ENCODE data around the gene SMAD7. TPM values are rescaled to one million over a fixed set of nuclear protein-coding genes. Genes with fewer than 3 reads are reported as not detected.
A peak's percentile ranks its signal among the peaks of the same experiment; 100 is the strongest.

The SMAD7 gene
- total RNA-seq, 1 experiment from 2014 or later: 12.3 TPM

DNA sequence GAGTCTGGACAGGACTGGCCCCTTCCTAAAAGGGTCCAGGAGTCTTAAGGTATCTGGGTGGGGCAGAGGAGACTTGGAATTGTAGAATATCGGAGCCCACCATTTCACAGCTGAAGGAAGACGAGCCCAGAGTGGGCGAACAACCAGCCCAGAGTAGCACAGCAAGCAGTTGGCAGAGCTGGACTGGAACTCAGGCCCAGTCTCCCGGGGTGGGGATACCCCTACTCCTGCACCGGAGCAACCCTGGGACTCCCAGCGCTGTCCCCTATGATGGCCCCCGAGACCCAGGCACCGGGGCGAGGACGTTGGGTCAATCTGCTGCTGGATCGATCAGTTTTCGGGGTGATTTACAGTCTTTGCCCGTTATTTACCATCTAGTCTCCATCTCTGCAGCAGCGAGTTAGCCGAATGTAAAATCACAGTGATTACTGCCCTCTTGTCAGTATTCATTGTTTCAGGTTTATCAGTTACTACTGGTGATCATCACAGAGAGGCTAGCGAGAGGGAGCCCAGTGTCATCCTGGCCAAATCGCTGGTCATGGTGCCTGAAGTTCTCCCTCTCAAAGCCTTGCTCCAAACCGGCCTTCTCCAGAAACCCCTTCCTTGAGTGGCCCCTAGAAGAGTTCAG lies 75.3 kb downstream of the SMAD7 start:
- intact Hi-C loops (cut with micrococcal nuclease): no loop called here
- no peaks in the 10 kb centered on the region for H3K27me3 Mint-ChIP-seq (ENCODE audit: insufficient read depth, unreplicated experiment)
- peaks cover 21% of the 10 kb centered on the region for H3K4me1 Mint-ChIP-seq (ENCODE audit: insufficient read depth, unreplicated experiment)
- no peaks in the 10 kb centered on the region for H3K36me3 Mint-ChIP-seq (ENCODE audit: insufficient read depth, unreplicated experiment)
- no TSS peak for BruUV-seq (replicated peaks)
- no peak for DNase-seq (ENCODE audit: unreplicated experiment)
- no peak overlapping the region for H3K4me3 Mint-ChIP-seq (ENCODE audit: unreplicated experiment)
- CTCF ChIA-PET: interaction anchor here (0.5 to 0.8 kb wide), 3 partner anchors 128 to 431 kb away, joined by 3 read pairs; no protein-coding TSS in a partner anchor
- POLR2A ChIA-PET: no interaction called here
- no peak overlapping the region for H3K27ac Mint-ChIP-seq (ENCODE audit: low read depth, unreplicated experiment)
- TF ChIP-seq, protein P1, sequence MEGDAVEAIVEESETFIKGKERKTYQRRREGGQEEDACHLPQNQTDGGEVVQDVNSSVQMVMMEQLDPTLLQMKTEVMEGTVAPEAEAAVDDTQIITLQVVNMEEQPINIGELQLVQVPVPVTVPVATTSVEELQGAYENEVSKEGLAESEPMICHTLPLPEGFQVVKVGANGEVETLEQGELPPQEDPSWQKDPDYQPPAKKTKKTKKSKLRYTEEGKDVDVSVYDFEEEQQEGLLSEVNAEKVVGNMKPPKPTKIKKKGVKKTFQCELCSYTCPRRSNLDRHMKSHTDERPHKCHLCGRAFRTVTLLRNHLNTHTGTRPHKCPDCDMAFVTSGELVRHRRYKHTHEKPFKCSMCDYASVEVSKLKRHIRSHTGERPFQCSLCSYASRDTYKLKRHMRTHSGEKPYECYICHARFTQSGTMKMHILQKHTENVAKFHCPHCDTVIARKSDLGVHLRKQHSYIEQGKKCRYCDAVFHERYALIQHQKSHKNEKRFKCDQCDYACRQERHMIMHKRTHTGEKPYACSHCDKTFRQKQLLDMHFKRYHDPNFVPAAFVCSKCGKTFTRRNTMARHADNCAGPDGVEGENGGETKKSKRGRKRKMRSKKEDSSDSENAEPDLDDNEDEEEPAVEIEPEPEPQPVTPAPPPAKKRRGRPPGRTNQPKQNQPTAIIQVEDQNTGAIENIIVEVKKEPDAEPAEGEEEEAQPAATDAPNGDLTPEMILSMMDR (IDR thresholded peaks at IDR 0.05; ENCODE audit: unreplicated experiment): no peak
- H3K9me3 Mint-ChIP-seq (ENCODE audit: unreplicated experiment): no peaks in the 10 kb centered on the region

DNA sequence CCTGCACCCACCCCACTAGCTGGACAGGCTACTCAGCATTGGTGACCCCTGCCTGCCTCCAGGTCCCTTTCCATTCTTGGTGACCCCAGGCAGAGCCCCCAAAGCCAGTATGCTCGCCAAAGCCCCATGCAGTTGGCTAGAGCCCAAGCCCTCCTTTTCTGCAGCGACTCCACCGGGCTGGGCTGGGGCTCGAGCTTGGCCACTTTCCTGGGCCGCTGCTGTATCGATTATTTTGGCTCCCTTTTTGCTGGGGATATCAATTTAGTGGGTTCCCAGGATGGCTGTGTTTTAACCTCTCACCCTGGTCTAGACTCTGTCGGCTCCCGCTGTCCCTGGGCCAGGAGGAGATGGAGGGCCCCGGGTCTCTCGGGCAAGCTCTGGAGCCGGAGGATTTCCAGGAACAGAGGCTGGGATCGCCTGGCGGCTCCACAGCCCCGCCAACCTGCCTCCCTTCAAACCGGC lies 76.0 kb downstream of the SMAD7 start:
- Mint-ChIP-seq H3K27me3 (ENCODE audit: insufficient read depth, unreplicated experiment) (no peaks in the 10 kb centered on the region), H3K9me3 (ENCODE audit: unreplicated experiment) (no peaks in the 10 kb centered on the region), H3K4me3 (ENCODE audit: unreplicated experiment) (no peak overlapping the region), H3K36me3 (ENCODE audit: insufficient read depth, unreplicated experiment) (no peaks in the 10 kb centered on the region), H3K4me1 (ENCODE audit: insufficient read depth, unreplicated experiment) (peaks cover 21% of the 10 kb centered on the region), H3K27ac (ENCODE audit: low read depth, unreplicated experiment) (no peak overlapping the region)
- TF ChIP-seq, protein P1 (IDR thresholded peaks at IDR 0.05; ENCODE audit: unreplicated experiment): no peak
- intact Hi-C loops (cut with micrococcal nuclease): no loop called here
- ChIA-PET POLR2A (no interaction called here), CTCF (interaction anchor here (0.8 kb wide), 1 partner anchor 167 kb away, joined by 3 read pairs; no protein-coding TSS in a partner anchor)
- BruUV-seq (replicated peaks): no TSS peak
- DNase-seq (ENCODE audit: unreplicated experiment): no peak

DNA sequence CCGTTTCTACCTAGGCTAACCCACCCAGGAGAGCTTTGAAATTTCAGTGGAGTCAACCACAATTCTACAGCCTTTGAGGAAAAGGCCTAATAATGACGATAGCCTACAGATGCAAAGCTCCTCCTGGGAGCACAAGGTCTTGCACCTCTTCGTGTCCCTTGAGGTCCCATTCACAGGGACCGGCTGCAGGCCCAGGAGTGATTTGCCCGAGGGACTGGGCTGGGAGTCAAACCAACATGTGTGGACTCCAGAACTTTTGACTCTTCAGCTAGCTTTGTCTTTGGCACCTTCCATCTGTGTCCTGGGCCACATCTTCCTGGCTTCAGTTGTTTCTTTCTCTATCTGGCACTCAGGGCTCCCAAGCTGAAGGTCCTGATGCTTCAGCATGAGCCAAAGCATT lies 76.5 kb downstream of the SMAD7 start:
- ChIA-PET POLR2A (interaction anchor here (1.5 kb wide), 1 partner anchor 77 kb away, joined by 4 read pairs; no protein-coding TSS in a partner anchor), CTCF (interaction anchor here (0.8 kb wide), 1 partner anchor 167 kb away, joined by 3 read pairs; no protein-coding TSS in a partner anchor)
- peaks cover 21% of the 10 kb centered on the region for H3K4me1 Mint-ChIP-seq (ENCODE audit: insufficient read depth, unreplicated experiment)
- no peaks in the 10 kb centered on the region for H3K36me3 Mint-ChIP-seq (ENCODE audit: insufficient read depth, unreplicated experiment)
- intact Hi-C loops (cut with micrococcal nuclease): no loop called here
- no peak overlapping the region for H3K27ac Mint-ChIP-seq (ENCODE audit: low read depth, unreplicated experiment)
- H3K9me3 Mint-ChIP-seq (ENCODE audit: unreplicated experiment): no peaks in the 10 kb centered on the region
- no peak overlapping the region for H3K4me3 Mint-ChIP-seq (ENCODE audit: unreplicated experiment)
- TF ChIP-seq, protein P1 (IDR thresholded peaks at IDR 0.05; ENCODE audit: unreplicated experiment): no peak
- no peaks in the 10 kb centered on the region for H3K27me3 Mint-ChIP-seq (ENCODE audit: insufficient read depth, unreplicated experiment)
- DNase-seq (ENCODE audit: unreplicated experiment): no peak
- no TSS peak for BruUV-seq (replicated peaks)

DNA sequence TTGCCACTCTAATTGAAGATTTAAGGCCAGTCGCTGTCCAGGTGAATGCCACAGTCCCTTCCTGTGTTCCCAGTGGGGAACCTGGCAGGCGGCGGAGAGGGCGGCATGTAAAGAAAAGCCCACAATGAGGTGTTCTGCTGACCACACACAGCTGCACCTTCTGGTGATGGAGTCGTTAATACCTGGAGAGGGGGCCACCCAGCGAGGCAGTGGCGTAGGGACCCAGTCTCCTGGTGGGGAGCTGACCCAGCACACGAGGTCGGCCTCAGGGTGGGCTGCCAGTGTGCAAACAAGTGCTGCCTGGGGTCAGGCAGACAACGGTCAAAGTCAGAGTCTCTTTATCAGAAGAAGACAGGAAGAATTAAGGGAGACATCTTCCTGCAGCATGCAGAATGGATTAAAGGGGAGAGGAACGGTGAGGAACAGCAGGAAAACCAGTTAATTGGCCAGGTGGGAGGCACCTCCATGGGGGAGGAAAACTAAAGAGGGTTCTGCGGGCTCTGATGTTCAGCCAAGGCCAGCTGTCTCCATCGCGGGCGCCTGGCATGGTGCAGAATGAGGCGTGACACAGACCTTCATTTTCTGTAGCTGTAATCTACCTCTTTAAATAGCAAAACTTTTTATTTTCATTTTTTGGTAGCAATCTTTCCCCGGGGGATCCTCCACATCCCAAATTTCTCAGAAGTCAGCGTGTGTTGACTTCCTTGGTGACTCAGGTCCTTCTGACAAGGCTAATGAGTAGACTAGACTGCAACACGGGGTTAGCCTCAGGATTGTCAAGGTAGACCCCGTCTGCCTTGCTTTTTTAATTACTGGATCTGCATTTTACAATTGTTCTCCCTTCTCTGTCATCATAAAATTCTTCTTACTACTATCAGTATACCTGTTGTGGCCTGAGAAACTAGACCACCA lies 78.3 kb downstream of the SMAD7 start:
- TF ChIP-seq, protein P1 (IDR thresholded peaks at IDR 0.05; ENCODE audit: unreplicated experiment): no peak
- POLR2A ChIA-PET: interaction anchor here (0.6 to 1.5 kb wide), 4 partner anchors 11 to 80 kb away, joined by 3 to 4 read pairs (median 4); no protein-coding TSS in a partner anchor
- BruUV-seq (replicated peaks): no TSS peak
- no peaks in the 10 kb centered on the region for H3K27me3 Mint-ChIP-seq (ENCODE audit: insufficient read depth, unreplicated experiment)
- intact Hi-C loops (cut with micrococcal nuclease): loop anchor here (2.0 kb wide), 1 partner anchor 76 kb away; no protein-coding TSS in a partner anchor
- no peaks in the 10 kb centered on the region for H3K9me3 Mint-ChIP-seq (ENCODE audit: unreplicated experiment)
- DNase-seq (ENCODE audit: unreplicated experiment): peak; percentile 62
- H3K4me1 Mint-ChIP-seq (ENCODE audit: insufficient read depth, unreplicated experiment): peaks cover 16% of the 10 kb centered on the region
- H3K36me3 Mint-ChIP-seq (ENCODE audit: insufficient read depth, unreplicated experiment): no peaks in the 10 kb centered on the region
- H3K4me3 Mint-ChIP-seq (ENCODE audit: unreplicated experiment): no peak overlapping the region
- peak overlapping the region; percentile 80 for H3K27ac Mint-ChIP-seq (ENCODE audit: low read depth, unreplicated experiment)
- CTCF ChIA-PET: interaction anchor here (0.6 to 0.7 kb wide), 2 partner anchors 57 to 73 kb away, joined by 4 to 5 read pairs; no protein-coding TSS in a partner anchor
